HG03378 (cell line): Measurements from ENCODE around the gene HBS1L.

Experiments used
- ATAC-seq: cut with Tn5 transposase; IDR thresholded peaks from one replicate; pipeline ENCODE4 v1.9.1; 2021; ENCODE audit warnings: mild to moderate bottlenecking, moderate library complexity; ENCODE audit not compliant: unreplicated experiment

The HBS1L gene

GRCh38 chr6:134954272-134955000 is 100.2 kb downstream of the HBS1L start:
- no peak for ATAC-seq

- no peak for ATAC-seq
Observed at GRCh38 chr6:134951494-134952263, 102.9 kb downstream of the HBS1L start.

DNA sequence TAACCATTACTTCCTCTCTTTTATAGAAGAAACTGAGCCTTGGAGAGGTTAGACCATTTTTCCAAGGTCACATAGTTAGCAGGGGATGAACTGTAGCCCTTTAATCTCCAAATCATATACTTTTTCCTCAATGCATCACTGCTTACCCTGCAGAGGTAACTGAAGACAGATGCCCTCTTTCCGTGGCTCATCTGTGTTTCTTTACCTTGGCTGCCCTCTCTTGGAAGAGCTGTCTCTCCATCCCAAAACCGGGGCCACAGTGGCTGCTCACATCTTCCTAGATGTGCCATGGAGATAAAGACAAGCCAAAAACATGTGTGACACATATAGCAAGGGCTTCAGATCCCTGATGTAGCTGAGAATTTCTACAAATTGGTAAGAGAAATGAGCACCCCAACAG is 104.1 kb downstream of the HBS1L start:
- no peak for ATAC-seq

- ATAC-seq: no peak
Observed at GRCh38 chr6:134949927-134950326, 104.7 kb downstream of the HBS1L start, which contains the start of gene ALDH8A1. TSS of gene ALDH8A1 (minus strand) at chr6:134950101. CDS start at chr6:134950053, 48 bp downstream.

DNA sequence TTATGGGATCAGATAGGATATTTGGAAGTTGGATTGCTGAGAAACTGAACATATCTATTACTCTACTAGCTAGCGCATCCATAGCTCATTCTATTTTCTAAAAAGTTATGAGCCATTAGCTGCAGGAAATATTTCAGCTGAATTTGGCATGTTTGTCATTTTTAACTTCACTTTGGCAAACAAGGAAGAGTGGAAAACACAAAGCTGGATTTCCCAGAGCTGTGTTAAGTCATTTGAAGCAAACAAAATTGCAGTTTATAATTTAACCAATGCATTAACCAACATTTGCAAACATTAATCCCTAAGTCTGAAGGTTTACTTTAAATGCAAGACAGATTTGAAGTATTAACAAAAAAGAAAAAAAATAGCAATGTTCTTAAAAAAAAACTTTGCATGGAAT is 105.9 kb downstream of the HBS1L start:
- ATAC-seq: no peak

DNA sequence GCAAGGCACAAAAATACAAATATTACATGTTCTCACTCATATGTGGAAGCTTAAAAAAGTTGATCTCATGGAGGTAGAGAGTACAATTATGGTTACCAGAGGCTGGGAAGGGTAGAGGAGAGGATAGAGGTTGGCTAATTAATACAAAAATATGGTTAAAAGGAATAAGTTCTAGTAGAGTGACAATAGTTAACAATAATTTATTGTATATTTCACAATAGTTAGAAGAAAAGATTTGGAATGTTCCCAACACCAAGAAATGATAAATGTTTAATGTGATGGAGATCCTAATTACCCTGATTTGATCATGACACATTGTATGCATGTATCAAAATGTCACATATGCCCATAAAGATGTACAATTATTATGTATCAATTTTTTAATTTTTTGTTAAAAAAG is 106.5 kb downstream of the HBS1L start:
- no peak for ATAC-seq

GRCh38 chr6:134945045-134945444 is 109.6 kb downstream of the HBS1L start:
- ATAC-seq: no peak

- no peak for ATAC-seq
Observed at GRCh38 chr6:134943522-134944111, 111.0 kb downstream of the HBS1L start.

GRCh38 chr6:134938896-134939295 is 115.7 kb downstream of the HBS1L start:
- no peak for ATAC-seq

GRCh38 chr6:134937426-134937825 is 117.2 kb downstream of the HBS1L start:
- ATAC-seq: no peak

DNA sequence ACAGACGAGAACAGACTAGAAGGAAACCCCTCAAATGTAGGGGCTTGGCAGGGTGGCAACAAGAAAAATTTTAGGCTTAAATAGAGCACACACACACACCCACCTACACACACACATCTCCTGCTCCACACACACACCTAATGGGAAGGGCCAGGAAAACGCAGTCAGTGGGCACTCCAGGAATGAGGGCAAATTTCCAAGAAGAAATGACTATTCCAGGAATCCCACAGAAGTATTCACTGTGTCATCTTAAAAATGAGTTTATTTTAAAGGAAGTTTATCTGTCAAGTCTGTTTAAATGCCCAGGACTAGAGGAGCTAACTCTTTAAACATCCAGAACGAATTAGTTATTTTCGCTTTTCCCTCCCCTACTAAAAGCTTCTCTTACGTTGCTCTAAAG is 117.7 kb downstream of the HBS1L start:
- no peak for ATAC-seq

DNA sequence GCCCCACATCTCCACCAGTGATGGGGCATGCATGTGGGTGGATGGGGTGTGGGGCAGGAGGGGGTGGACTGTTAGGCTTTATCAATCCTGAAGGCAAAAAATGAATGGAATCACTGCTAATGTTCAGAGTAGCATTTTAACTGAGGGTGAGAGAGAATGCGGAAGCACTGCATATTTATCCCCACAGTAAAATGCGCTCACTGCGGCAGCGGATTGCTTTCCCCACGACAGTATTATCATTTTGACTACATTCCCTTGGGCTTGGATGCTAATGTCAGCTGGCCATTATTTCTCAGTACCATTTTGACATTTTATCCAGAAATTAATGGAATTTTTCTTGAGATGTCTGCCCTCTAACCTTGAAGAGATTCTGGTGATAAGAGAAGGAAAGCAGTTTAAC is 118.1 kb downstream of the HBS1L start:
- no peak for ATAC-seq

- no peak for ATAC-seq
Observed at GRCh38 chr6:134934793-134935485, 119.7 kb downstream of the HBS1L start.

GRCh38 chr6:134932535-134933470 is 121.8 kb downstream of the HBS1L start:
- ATAC-seq: no peak

DNA sequence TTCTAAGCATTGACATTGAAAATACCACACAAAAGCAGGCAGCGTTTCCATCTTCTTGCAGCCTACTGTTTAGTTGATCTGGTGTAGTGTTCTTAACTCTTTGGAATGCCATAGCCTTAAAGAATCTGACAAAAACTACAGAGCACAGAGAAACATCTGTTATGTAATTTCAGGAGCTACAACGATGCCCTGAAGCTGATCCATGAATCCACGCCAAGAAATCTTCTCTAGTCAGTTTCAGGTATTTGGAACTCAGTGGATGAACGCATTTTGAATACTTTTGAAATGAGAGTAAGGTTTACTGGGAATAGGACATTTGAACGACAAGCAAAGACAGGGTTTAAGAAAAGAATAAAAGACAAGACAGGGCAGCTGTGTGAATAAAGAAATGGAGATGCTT is 122.5 kb downstream of the HBS1L start:
- no peak for ATAC-seq

- ATAC-seq: no peak
Observed at GRCh38 chr6:134930463-134930862, 124.2 kb downstream of the HBS1L start.

- no peak for ATAC-seq
Observed at GRCh38 chr6:134928151-134928900, 126.3 kb downstream of the HBS1L start.

GRCh38 chr6:134925800-134926199 is 128.8 kb downstream of the HBS1L start:
- no peak for ATAC-seq

GRCh38 chr6:134921721-134922261 is 132.8 kb downstream of the HBS1L start:
- no peak for ATAC-seq
